WI38 (cell line): ENCODE results near the gene MYLK.

Experiments used
- H3K4me3 ChIP-seq: 2 replicates; pipeline ENCODE4 v1.5.1; 2011; ENCODE audit warnings: low read depth, mild to moderate bottlenecking, control low read depth, low read length
- TF ChIP-seq, protein P1 (sequence below): IDR thresholded peaks from 2 replicates; pipeline ENCODE4 v1.5.1; 2012; ENCODE audit warnings: low read depth, mild to moderate bottlenecking, control low read depth, low read length

Gene MYLK

DNA sequence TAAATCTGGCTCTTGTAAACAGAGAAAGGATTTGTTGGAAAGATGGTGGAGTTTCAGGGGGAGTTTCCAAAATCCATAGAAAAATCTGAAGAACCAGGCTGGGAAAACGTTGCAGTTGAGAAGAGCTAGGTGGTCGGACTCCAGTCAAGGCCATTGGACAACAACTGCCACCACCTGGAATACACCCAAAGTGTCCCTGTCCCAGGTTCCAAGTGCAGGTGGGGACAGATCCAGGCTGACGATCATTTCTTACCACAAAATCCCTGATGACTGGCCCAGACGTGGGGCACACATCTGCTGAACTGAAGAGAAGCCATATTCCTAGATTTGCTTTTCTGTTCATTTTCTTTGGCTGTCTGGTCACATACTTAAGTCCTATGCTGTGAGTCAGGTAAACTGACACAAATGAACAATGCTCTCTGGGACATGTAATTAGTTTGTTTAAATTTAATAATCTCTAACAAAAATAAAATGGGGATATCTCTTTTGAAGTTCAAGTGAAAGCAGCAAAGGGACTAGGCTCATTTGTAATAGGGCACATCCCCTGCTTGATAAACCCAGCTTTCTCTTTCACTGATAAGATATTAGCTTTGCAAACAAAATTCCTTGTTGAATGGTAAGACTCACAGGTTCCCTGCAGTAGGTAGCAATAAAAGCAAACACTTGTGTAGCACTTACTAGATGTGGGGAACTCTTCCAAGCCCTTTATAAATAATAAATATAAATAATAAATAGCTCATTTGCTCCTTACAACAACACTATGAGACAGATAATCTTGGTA lies 88.5 kb downstream of the MYLK start:
- no peak overlapping the region for H3K4me3 ChIP-seq
- TF ChIP-seq, protein P1, sequence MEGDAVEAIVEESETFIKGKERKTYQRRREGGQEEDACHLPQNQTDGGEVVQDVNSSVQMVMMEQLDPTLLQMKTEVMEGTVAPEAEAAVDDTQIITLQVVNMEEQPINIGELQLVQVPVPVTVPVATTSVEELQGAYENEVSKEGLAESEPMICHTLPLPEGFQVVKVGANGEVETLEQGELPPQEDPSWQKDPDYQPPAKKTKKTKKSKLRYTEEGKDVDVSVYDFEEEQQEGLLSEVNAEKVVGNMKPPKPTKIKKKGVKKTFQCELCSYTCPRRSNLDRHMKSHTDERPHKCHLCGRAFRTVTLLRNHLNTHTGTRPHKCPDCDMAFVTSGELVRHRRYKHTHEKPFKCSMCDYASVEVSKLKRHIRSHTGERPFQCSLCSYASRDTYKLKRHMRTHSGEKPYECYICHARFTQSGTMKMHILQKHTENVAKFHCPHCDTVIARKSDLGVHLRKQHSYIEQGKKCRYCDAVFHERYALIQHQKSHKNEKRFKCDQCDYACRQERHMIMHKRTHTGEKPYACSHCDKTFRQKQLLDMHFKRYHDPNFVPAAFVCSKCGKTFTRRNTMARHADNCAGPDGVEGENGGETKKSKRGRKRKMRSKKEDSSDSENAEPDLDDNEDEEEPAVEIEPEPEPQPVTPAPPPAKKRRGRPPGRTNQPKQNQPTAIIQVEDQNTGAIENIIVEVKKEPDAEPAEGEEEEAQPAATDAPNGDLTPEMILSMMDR = no peak

GRCh38 chr3:123793425-123793824 lies 90.7 kb downstream of the MYLK start:
- H3K4me3 ChIP-seq = no peak overlapping the region
- TF ChIP-seq, protein P1 = no peak

- H3K4me3 ChIP-seq = no peak overlapping the region
- TF ChIP-seq, protein P1 = no peak
These were observed 91.5 kb downstream of the MYLK start for GRCh38 chr3:123792473-123793201.

- no peak overlapping the region for H3K4me3 ChIP-seq
- TF ChIP-seq, protein P1 = no peak
These were observed 92.2 kb downstream of the MYLK start for GRCh38 chr3:123791898-123792297.

DNA sequence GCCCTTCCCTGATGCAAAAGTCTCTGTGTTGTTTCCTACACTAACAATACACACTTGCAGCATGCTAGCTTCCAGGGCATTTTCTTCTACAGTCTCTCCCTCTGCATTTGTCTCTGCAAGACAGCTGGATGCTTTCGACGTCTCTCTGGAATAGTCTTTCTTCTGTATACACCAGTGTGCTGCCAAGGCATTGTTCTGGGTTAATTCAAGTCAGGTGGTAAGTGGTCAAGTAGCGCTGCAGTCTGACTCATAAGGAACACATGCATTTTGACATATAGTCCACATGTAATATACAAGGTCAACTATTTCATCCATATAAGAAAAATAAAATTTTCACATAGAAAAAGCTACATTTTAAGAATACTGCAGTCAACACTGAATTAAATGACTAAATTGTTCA lies 92.7 kb downstream of the MYLK start:
- TF ChIP-seq, protein P1 = no peak
- H3K4me3 ChIP-seq = no peak overlapping the region

GRCh38 chr3:123791073-123791370 lies 93.1 kb downstream of the MYLK start:
- TF ChIP-seq, protein P1 = no peak
- no peak overlapping the region for H3K4me3 ChIP-seq
